T-cell (primary cell): ENCODE measurements around the gene UBA6. TPM values are rescaled to one million over a fixed set of nuclear protein-coding genes. Genes with fewer than 3 reads are reported as not detected.
A peak's percentile ranks its signal among the peaks of the same experiment; 100 is the strongest.

Experiments
- ATAC-seq, 4 experiments: fragments of 200-7000 bp in 3 of 4; fragments of 150-1000 bp in 1 of 4; cut with Tn5 transposase; replicated peaks in 1 of 4; 1 replicate in 3 of 4; 2 replicates in 1 of 4; pipeline ENCODE4 v1.10.0; 2021; ENCODE audit warnings: moderate library complexity in 3 of 4, mild to moderate bottlenecking in 2 of 4, moderate number of reproducible peaks in 1 of 4
- CTCF ChIA-PET, 2 donors: fragments of 300-600 bp; sonication (Branson Sonifier 250); formaldehyde crosslinking; loops; one replicate each; lab custom pipeline; 2022; ENCODE audit warnings: antibody characterized with exemption in 2 of 2; lab: Charles Lee
- POLR2A ChIA-PET, 2 donors: fragments of 300-600 bp; sonication (Branson Sonifier 250); formaldehyde crosslinking; loops; one replicate each; lab custom pipeline; 2022; ENCODE audit warnings: antibody characterized with exemption in 2 of 2; lab: Charles Lee
- DNase-seq, 35 experiments: peaks; one replicate each; pipeline versions ENCODE4 v3.0.0 to v3.0.0-alpha.2; 2013 to 2023
- H3K27ac ChIP-seq: one replicate; pipeline ENCODE4 v1.5.1; 2013; ENCODE audit warnings: low read length
- H3K27me3 ChIP-seq, 2 experiments: replicated peaks in 1 of 2; 1 replicate in 1 of 2; 2 replicates in 1 of 2; pipeline versions ENCODE4 v1.6.1 to v1.7.0; 2013; ENCODE audit warnings: low read length in 1 of 2, mixed read lengths in 1 of 2; ENCODE audit not compliant: control insufficient read depth in 2 of 2, insufficient read depth in 2 of 2; ENCODE audit errors: extremely low read depth in 1 of 2
- H3K36me3 ChIP-seq, 2 donors: 1 replicate in 1 of 2; 2 replicates in 1 of 2; pipeline versions ENCODE4 v1.6.1 to v1.7.0; 2013; ENCODE audit warnings: low read length in 1 of 2; ENCODE audit not compliant: control insufficient read depth in 2 of 2, insufficient read depth in 1 of 2; ENCODE audit errors: extremely low read depth in 1 of 2
- H3K4me1 ChIP-seq, 2 experiments: 1 replicate in 1 of 2; 2 replicates in 1 of 2; pipeline versions ENCODE4 v1.6.1 to v1.7.0; 2013; ENCODE audit warnings: low read length in 2 of 2, mixed read lengths in 1 of 2; ENCODE audit not compliant: insufficient read depth in 2 of 2, control insufficient read depth in 1 of 2; ENCODE audit errors: extremely low read depth in 1 of 2
- H3K4me3 ChIP-seq, 2 donors: 1 replicate in 1 of 2; 2 replicates in 1 of 2; pipeline versions ENCODE4 v1.5.1 to v1.7.0; 2013; ENCODE audit warnings: mild to moderate bottlenecking in 2 of 2, low read length in 1 of 2, moderate library complexity in 1 of 2; ENCODE audit not compliant: control insufficient read depth in 1 of 2; ENCODE audit errors: extremely low read depth in 1 of 2
- H3K9me3 ChIP-seq: 2 replicates; pipeline ENCODE4 v1.7.0; 2013
- H3K27ac Mint-ChIP-seq, 2 donors: one replicate each; pipeline ENCODE4 v1.8.0; 2020 to 2021; ENCODE audit warnings: mild to moderate bottlenecking in 2 of 2, mixed read lengths in 2 of 2
- H3K27me3 Mint-ChIP-seq, 2 donors: one replicate each; pipeline ENCODE4 v1.8.0; 2021 to 2022; ENCODE audit warnings: mixed read lengths in 2 of 2
- H3K36me3 Mint-ChIP-seq: one replicate; pipeline ENCODE4 v1.8.0; 2021; ENCODE audit warnings: mixed read lengths
- H3K4me1 Mint-ChIP-seq, 3 donors: one replicate each; pipeline ENCODE4 v1.8.0; 2020 to 2022; ENCODE audit warnings: mixed read lengths in 3 of 3, mild to moderate bottlenecking in 1 of 3
- H3K4me3 Mint-ChIP-seq, 3 donors: one replicate each; pipeline ENCODE4 v1.8.0; 2020 to 2022; ENCODE audit warnings: mild to moderate bottlenecking in 3 of 3, mixed read lengths in 3 of 3, moderate library complexity in 3 of 3
- H3K9me3 Mint-ChIP-seq, 3 donors: one replicate each; pipeline ENCODE4 v1.8.0; 2020 to 2022; ENCODE audit warnings: mixed read lengths in 3 of 3
- whole genome bisulfite sequencing: methylation state at CpG from one replicate; pipeline ENCODE4 v1.1.5; 2013; ENCODE audit warnings: missing lambda C conversion rate; ENCODE audit not compliant: insufficient coverage; 5-methylcytosine and 5-hydroxymethylcytosine counted together
- total RNA-seq, 35 experiments: library from RNA in 6 of 35; stranded (reverse) in 6 of 35; fragments of 120-200 nt in 1 of 35; gene quantifications; one replicate each; pipeline versions ENCODE4 v1.2.1 to v1.2.4 and lab custom pipeline; 2013 to 2026

Gene UBA6
- total RNA-seq, 5 donors from 2014 or later (not counting 1 experiment from before 2014, with no cell fraction given) = 42.3 to 48.4 (median 43.0) TPM

DNA sequence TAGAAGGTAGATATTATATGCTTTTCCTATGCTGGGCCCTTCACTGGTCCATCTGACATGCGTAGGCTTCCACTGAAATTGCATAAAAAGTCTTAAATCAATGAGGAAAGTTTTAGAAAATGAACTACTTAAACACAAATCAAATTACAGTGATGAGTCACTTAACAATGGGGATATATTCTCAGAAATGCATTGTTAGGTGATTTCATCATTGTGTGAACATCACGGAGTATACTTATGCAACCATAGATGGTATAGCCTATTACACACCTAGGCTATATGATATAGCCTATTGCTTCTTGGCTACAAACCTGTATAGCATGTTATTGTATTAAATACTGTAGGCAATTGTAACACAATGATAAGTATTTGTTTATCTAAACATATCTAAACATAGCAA, 132.1 kb downstream of the UBA6 start:
- POLR2A ChIA-PET = interaction anchor here in 1 of 2 donors (0.6 kb wide), 2 partner anchors 10 to 74 kb away, joined by 3 to 5 read pairs; no protein-coding TSS in a partner anchor
- Histone ChIP-seq H3K36me3 (no peaks in the 10 kb centered on the region), H3K4me1 (peaks cover 0 to 16% of the 10 kb centered on the region in 2 experiments), H3K27me3 (no peaks in the 10 kb centered on the region), H3K27ac (no peak overlapping the region), H3K9me3 (no peaks in the 10 kb centered on the region), H3K4me3 (no peak overlapping the region)
- Mint-ChIP-seq H3K27ac (peak overlapping the region in 1 of 2 donors; percentile 59), H3K36me3 (no peaks in the 10 kb centered on the region), H3K4me3 (no peak overlapping the region), H3K9me3 (no peaks in the 10 kb centered on the region), H3K4me1 (peaks cover 29 to 45% (median 29%) of the 10 kb centered on the region in 3 donors), H3K27me3 (no peaks in the 10 kb centered on the region)
- DNase-seq (no peak), ATAC-seq (no peak)
- CTCF ChIA-PET = interaction anchor here in 1 of 2 donors (0.6 to 0.7 kb wide), 2 partner anchors 14 to 47 kb away, joined by 3 read pairs; no protein-coding TSS in a partner anchor
- WGBS = no CpG with 5 or more reads among the region's 2 CpGs

GRCh38 chr4:67566335-67566734, 134.6 kb downstream of the UBA6 start:
- H3K27ac Mint-ChIP-seq = peak overlapping the region; percentile 16 to 61

GRCh38 chr4:67565284-67565683, 135.7 kb downstream of the UBA6 start:
- H3K4me3 ChIP-seq = no peak overlapping the region
- no peak overlapping the region for H3K4me3 Mint-ChIP-seq
- H3K9me3 ChIP-seq = no peaks in the 10 kb centered on the region
- POLR2A ChIA-PET = interaction anchor here in 1 of 2 donors (0.6 kb wide), 1 partner anchor 13 kb away, joined by 7 read pairs; no protein-coding TSS in a partner anchor
- no peaks in the 10 kb centered on the region for H3K36me3 ChIP-seq
- H3K4me1 Mint-ChIP-seq = peaks cover 12 to 42% (median 19%) of the 10 kb centered on the region in 3 donors
- H3K27me3 Mint-ChIP-seq = no peaks in the 10 kb centered on the region
- H3K27ac ChIP-seq = no peak overlapping the region
- H3K4me1 ChIP-seq = no peaks in the 10 kb centered on the region
- ATAC-seq = no peak
- no peak overlapping the region for H3K27ac Mint-ChIP-seq
- CTCF ChIA-PET = interaction anchor here in 1 of 2 donors (0.6 to 1.0 kb wide), 2 partner anchors 11 to 21 kb away, joined by 8 to 9 read pairs; no protein-coding TSS in a partner anchor
- H3K36me3 Mint-ChIP-seq = no peaks in the 10 kb centered on the region
- no peaks in the 10 kb centered on the region for H3K27me3 ChIP-seq
- DNase-seq = no peak
- H3K9me3 Mint-ChIP-seq = no peaks in the 10 kb centered on the region

More at GRCh38 chr4:67566335-67566734, 134.6 kb downstream of the UBA6 start:
- no peaks in the 10 kb centered on the region for H3K36me3 ChIP-seq
- no peaks in the 10 kb centered on the region for H3K27me3 Mint-ChIP-seq
- no peak for ATAC-seq
- H3K27ac ChIP-seq = no peak overlapping the region
- no peaks in the 10 kb centered on the region for H3K27me3 ChIP-seq
- peaks cover 0 to 1% of the 10 kb centered on the region in 2 experiments for H3K4me1 ChIP-seq
- no CpG with 5 or more reads among the region's 3 CpGs for WGBS
- POLR2A ChIA-PET = no interaction called here
- H3K4me3 ChIP-seq = no peak overlapping the region
- no peak overlapping the region for H3K4me3 Mint-ChIP-seq
- H3K9me3 ChIP-seq = no peaks in the 10 kb centered on the region
- CTCF ChIA-PET = interaction anchor here in 1 of 2 donors (0.6 to 1.0 kb wide), 2 partner anchors 10 to 16 kb away, joined by 3 to 8 read pairs; no protein-coding TSS in a partner anchor
- no peaks in the 10 kb centered on the region for H3K36me3 Mint-ChIP-seq
- H3K9me3 Mint-ChIP-seq = no peaks in the 10 kb centered on the region
- H3K4me1 Mint-ChIP-seq = peaks cover 9 to 38% (median 14%) of the 10 kb centered on the region in 3 donors
- DNase-seq = no peak

Other genes starting within 250 kb of the UBA6 start
- gene CENPC, start 155.7 kb downstream of the UBA6 start, total RNA-seq = 100 to 1,000 TPM in 1 of 5 donors, 10 to 100 TPM in 4; 38.4 to 101 (median 40.0) TPM
- gene STAP1, start 142.4 kb downstream of the UBA6 start, total RNA-seq = 1 to 10 TPM; 1.6 to 8.0 (median 4.3) TPM
- gene GNRHR, start 53.2 kb upstream of the UBA6 start, total RNA-seq = not detected
- not detected for gene TMPRSS11D, start 182.8 kb upstream of the UBA6 start, total RNA-seq